ENCODE results near the gene SAMD4B.
"Not testable (repeated sequence)": the region's sequence is repeated elsewhere in the genome, so short reads cannot be mapped to it uniquely, and the experiment has no call there.

Gene SAMD4B

GRCh38 chr19:39341719-39342604 lies at the start of gene SAMD4B:
Gene SAMD4B (plus strand): TSS chr19:39342421. CDS start chr19:39356894, 14,473 bp downstream.
- DNase-seq (ENCODE audit: low spot score) = peak; percentile 98

- no peak for DNase-seq (ENCODE audit: low spot score)
These were observed 48.8 kb upstream of the SAMD4B start for GRCh38 chr19:39293394-39293793.

- no peak for DNase-seq (ENCODE audit: low spot score)
These were observed 46.1 kb upstream of the SAMD4B start, which contains the start of gene IFNL1 for GRCh38 chr19:39296055-39296645. Gene IFNL1 (plus strand): TSS chr19:39296407. CDS start chr19:39296422, 15 bp downstream.

- no peak for DNase-seq (ENCODE audit: low spot score)
These were observed 45.3 kb upstream of the SAMD4B start for GRCh38 chr19:39296906-39297305.

GRCh38 chr19:39297931-39298634 lies 44.1 kb upstream of the SAMD4B start:
- DNase-seq (ENCODE audit: low spot score) = no peak

- DNase-seq (ENCODE audit: low spot score) = no peak
These were observed 42.8 kb upstream of the SAMD4B start for GRCh38 chr19:39299404-39299803.

- DNase-seq (ENCODE audit: low spot score) = no peak
These were observed 42.4 kb upstream of the SAMD4B start for GRCh38 chr19:39299832-39300231.

GRCh38 chr19:39301021-39301420 lies 41.2 kb upstream of the SAMD4B start:
- DNase-seq (ENCODE audit: low spot score) = no peak

- no peak for DNase-seq (ENCODE audit: low spot score)
These were observed 40.7 kb upstream of the SAMD4B start for GRCh38 chr19:39301562-39301961.

- DNase-seq (ENCODE audit: low spot score) = no peak
These were observed 38.6 kb upstream of the SAMD4B start for GRCh38 chr19:39303373-39304184.

GRCh38 chr19:39304185-39304513 lies 38.1 kb upstream of the SAMD4B start:
- no peak for DNase-seq (ENCODE audit: low spot score)

- DNase-seq (ENCODE audit: low spot score) = no peak
These were observed 37.3 kb upstream of the SAMD4B start for GRCh38 chr19:39304701-39305571.

GRCh38 chr19:39306075-39306474 lies 36.1 kb upstream of the SAMD4B start:
- DNase-seq (ENCODE audit: low spot score) = no peak

GRCh38 chr19:39307046-39307821 lies 35.0 kb upstream of the SAMD4B start:
- DNase-seq (ENCODE audit: low spot score) = no peak

GRCh38 chr19:39307822-39308530 lies 34.2 kb upstream of the SAMD4B start:
- no peak for DNase-seq (ENCODE audit: low spot score)

- no peak for DNase-seq (ENCODE audit: low spot score)
These were observed 33.5 kb upstream of the SAMD4B start for GRCh38 chr19:39308531-39309304.

GRCh38 chr19:39309305-39309670 lies 32.9 kb upstream of the SAMD4B start:
- not testable (repeated sequence) for DNase-seq (ENCODE audit: low spot score)

- no peak for DNase-seq (ENCODE audit: low spot score)
These were observed 31.5 kb upstream of the SAMD4B start for GRCh38 chr19:39310558-39311311.

Measured in kidney tubule cell (primary cell).